Hematopoietic multipotent progenitor cell treated with erythropoietin and hydrocortisone succinate and interleukin-3 and kit ligand, for 6 days (in vitro differentiated cells): ENCODE measurements around the gene SULT1A2.
A peak's percentile ranks its signal among the peaks of the same experiment; 100 is the strongest.
"Not testable (repeated sequence)": the region's sequence is repeated elsewhere in the genome, so short reads cannot be mapped to it uniquely, and the experiment has no call there.

ENCODE experiments used
- DNase-seq: peaks from one replicate; pipeline ENCODE4 v3.0.0-alpha.2; 2015

SULT1A2 gene

GRCh38 chr16:28608867-28609596 is 12.2 kb upstream of the SULT1A2 start:
- DNase-seq = not testable (repeated sequence)

GRCh38 chr16:28608496-28608808 is 11.6 kb upstream of the SULT1A2 start:
- DNase-seq = not testable (repeated sequence)

- not testable (repeated sequence) for DNase-seq
Observed at GRCh38 chr16:28607681-28608495, 11.0 kb upstream of the SULT1A2 start.

GRCh38 chr16:28607116-28607623 is 10.3 kb upstream of the SULT1A2 start:
- no peak for DNase-seq

GRCh38 chr16:28606291-28607115 is 9.7 kb upstream of the SULT1A2 start:
- DNase-seq = no peak

- no peak for DNase-seq
Observed at GRCh38 chr16:28604186-28604565, 7.3 kb upstream of the SULT1A2 start.

- DNase-seq = no peak
Observed at GRCh38 chr16:28603381-28604185, 6.7 kb upstream of the SULT1A2 start.

- no peak for DNase-seq
Observed at GRCh38 chr16:28602529-28602928, 5.7 kb upstream of the SULT1A2 start.

- not testable (repeated sequence) for DNase-seq
Observed at GRCh38 chr16:28602062-28602461, 5.2 kb upstream of the SULT1A2 start.

GRCh38 chr16:28601589-28601988 is 4.7 kb upstream of the SULT1A2 start:
- not testable (repeated sequence) for DNase-seq

- DNase-seq = not testable (repeated sequence)
Observed at GRCh38 chr16:28600965-28601364, 4.1 kb upstream of the SULT1A2 start.

GRCh38 chr16:28599377-28600285 is 2.8 kb upstream of the SULT1A2 start:
- not testable (repeated sequence) for DNase-seq

- DNase-seq = peak; percentile 72
Observed at GRCh38 chr16:28597692-28598261, 927 bp upstream of the SULT1A2 start.

- DNase-seq = no peak
Observed at GRCh38 chr16:28596115-28596630, 677 bp downstream of the SULT1A2 start.

GRCh38 chr16:28595451-28595850 is 1.4 kb downstream of the SULT1A2 start:
- DNase-seq = not testable (repeated sequence)

GRCh38 chr16:28592979-28593553 is 3.8 kb downstream of the SULT1A2 start:
- DNase-seq = no peak

GRCh38 chr16:28592511-28592910 is 4.3 kb downstream of the SULT1A2 start:
- DNase-seq = no peak

GRCh38 chr16:28591355-28591754 is 5.5 kb downstream of the SULT1A2 start:
- no peak for DNase-seq

GRCh38 chr16:28590384-28591340 is 6.2 kb downstream of the SULT1A2 start:
- DNase-seq = no peak
